DMS153 (cell line): Measurements from ENCODE around the gene CEACAM8.
"Not testable (repeated sequence)": the region's sequence is repeated elsewhere in the genome, so short reads cannot be mapped to it uniquely, and the experiment has no call there.

ENCODE experiments used
- DNase-seq: peaks from one replicate; lab custom pipeline; 2025; lab: John Stamatoyannopoulos, UW

CEACAM8 gene

DNA sequence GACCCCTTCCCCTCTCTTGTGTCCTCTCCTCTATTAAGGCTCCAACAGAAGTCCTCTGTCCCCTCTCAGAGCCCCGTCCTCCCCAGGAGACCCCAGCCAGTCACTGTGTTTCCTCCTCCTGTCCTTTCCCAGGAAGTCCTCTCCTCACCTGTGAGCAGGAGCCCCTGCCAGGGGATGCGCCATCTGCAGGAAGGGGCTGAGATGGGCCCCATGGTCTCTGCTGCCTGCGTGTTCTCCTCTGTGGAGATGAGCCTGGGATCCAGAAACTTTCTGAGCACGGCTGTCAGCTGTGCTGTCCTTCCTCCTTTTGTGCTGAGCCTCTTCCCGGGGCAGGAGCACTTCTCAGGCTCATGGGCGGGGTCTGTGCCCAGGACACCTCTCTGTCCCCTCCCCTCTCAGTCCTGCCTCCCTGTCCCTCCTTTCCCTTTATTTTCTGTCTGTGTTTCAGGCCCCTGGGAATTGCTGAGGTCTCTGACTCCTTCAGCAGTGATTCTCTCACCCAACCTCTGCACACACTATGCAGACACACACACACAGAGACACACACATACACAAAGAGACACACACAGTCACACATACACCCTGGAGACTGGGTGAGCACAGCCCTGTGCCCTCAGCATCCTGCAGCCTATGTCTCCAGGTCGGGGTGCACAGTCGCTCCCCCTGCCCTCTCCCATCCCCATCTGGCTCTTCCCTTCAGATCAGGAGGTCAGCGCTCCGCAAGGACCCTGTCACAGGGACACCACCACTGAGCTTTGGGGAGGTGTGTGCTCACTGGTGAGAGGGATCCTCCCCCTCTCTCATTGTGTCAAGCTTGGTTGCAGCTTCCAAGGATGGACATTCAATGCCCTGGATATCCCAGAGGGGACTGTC is at the start of gene CEACAM8:
TSS of gene CEACAM8 (minus strand) at position 308 of the 873 bp plus-strand sequence. CDS start at position 212, 96 bp downstream.
- DNase-seq, result no peak

DNA sequence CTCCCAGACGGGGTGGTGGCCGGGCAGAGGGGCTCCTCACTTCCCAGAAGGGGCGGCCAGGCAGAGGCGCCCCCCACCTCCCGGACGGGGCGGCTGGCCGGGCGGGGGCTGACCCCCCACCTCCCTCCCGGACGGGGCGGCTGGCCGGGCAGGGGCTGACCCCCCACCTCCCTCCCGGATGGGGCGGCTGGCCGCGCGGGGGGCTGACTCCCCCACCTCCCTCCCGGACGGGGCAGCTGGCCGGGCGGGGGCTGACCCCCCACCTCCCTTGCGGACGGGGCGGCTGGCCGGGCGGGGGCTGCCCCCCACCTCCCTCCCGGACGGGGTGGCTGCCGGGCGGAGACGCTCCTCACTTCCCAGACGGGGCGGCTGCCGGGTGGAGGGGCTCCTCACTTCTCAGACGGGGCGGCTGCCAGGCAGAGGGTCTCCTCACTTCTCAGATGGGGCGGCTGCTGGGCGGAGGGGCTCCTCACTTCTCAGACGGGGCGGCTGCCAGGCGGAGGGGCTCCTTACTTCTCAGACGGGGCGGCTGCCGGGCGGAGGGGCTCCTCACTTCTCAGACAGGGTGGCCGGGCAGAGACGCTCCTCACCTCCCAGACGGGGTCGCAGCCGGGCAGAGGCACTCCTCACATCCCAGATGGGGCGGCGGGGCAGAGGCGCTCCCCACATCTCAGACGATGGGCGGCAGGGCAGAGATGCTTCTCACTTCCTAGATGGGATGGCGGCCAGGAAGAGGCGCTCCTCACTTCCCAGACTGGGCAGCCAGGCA is 44.8 kb upstream of the CEACAM8 start:
- DNase-seq, result not testable (repeated sequence)

DNA sequence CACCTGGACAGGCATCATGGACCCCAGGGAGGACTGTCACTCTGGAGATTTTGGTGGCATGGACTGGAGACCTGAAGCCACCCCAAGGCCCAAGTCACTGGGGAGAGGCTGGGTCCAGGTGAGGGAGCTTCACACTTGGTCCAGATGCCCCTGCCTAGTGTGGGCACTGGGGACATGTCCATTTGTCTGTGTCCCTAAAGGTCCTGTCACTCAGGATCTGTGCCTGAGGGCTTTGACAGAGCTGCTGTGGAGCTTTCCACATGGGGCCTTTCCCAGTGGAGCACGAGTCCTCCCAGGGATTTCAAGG is 40.5 kb upstream of the CEACAM8 start:
- DNase-seq, result no peak

DNA sequence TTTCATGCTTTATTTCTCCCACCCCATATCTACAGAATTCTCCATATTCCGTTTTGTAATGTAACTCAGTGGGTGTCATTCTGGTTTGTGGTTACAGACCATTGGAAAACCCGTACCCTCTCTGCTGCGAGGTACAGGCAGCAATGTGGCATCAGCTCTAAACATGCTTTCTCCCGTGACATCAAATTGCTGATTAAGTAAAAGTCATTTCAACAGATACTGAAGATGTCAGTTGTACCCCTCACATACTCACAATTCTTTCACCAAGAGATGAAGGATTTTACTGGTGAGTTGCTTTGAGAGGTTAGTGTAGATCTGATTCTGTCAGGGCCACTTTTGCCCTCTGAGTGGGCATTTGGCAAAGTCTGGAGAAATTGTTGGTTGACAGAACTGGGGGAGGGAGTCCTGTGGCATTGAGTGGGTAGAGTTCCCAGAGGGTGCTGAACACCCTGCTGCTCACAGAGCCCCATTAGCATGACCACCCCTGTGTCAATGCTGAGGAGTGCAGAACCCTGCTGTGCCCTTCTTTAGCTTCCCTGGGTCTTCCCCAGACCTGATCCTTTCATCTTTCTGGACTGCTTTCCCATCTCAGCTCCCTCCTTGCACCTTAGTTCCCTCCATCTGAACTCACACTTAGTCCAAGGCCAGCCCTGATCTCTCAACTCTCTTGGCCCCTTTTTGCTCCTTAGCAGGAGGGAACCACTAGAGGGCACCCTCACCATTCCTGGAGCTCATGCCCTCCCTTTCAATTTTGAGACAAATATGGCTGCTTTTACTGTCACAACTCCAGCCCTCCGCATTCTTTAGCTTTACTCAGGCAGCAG is 39.9 kb upstream of the CEACAM8 start:
- peak; percentile 8 for DNase-seq

DNA sequence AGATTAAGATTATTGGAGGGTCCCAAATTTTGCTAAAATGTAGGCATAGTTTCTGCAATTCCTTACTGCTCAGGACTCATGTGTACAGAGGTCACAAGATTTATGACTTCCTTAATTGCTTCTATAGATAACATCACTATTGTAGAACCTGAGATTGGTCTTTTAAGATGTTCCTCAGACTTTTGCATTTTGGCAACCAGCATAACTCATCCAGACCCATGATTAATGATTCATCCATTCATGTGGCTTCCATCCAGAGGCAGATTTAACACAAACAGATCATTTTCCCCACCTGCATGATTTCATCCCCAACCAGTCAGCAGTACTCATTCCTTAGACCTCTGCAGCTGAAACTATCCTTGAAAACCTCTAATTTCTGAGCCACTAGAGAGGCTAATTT is 34.5 kb upstream of the CEACAM8 start:
- no peak for DNase-seq

DNA sequence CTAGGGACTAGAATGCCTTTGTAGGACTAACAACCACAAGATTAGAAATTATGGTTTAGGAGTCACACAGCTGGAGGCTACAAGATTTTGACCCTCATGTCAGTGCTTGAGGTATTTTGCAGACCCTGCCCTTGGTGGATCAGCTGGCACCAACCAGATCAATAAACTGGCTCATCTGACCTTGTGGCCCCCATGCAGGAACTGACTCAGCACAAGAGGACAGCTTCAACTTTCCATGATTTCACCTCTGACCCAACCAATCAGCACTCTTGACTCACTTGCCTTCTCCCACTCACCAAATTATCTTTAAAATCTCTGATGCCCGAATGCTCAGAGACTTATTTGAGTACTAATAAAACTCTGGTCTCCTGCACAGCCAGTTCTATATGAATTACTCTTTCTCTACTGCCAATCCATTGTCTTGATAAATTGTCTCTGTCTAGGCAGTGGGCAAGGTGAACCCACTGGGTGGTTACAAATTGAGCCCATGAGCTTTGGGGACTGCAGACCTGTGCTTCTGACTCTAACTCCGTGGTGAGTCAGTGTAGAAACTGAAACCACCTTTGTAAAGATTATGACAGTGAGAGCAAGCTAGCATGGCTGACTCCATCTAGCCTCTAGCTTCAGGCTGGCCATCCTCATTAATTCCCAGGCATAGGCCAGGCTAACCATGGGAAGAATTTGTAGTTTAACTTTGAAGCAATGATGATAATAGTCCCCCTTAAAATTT is 33.9 kb upstream of the CEACAM8 start:
- DNase-seq, result no peak

DNA sequence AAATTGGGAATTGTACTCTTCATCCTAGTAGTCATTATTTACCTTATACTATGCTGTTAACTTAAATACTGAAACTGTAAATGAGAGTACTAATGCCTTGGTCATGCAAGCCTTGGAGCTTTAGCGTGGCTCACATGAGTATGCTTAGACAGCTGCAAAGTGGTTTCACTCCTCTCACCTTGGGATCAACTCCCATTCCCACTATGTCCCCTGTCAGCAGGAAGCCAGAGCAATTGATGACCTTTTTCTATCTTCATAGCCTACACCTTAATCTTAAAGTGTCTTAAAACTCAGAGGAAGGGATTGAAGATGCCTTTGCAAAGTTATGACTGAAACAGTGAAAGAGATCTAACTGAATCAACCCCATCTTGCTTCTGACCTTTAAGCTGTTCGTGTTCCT is 33.2 kb upstream of the CEACAM8 start:
- no peak for DNase-seq

DNA sequence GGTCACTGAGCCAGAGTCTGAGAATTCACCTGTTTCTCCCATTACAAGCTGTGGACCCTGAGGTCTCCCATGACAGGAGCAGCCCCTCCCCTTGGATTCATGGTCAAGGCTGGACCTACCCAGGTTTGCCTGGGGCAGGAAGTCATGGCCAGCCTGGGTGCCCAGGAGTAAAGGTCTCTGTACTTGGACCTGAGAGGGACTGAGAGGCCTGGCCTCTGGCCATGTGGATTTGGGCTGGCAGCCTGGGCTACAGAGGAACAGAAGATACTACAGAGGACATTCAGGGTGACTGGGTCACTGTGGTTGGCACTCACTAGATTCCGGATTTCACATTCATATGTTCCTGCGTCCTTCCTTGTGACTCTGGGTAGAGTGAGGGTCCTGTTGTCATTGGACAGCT is 31.5 kb upstream of the CEACAM8 start:
- no peak for DNase-seq

DNA sequence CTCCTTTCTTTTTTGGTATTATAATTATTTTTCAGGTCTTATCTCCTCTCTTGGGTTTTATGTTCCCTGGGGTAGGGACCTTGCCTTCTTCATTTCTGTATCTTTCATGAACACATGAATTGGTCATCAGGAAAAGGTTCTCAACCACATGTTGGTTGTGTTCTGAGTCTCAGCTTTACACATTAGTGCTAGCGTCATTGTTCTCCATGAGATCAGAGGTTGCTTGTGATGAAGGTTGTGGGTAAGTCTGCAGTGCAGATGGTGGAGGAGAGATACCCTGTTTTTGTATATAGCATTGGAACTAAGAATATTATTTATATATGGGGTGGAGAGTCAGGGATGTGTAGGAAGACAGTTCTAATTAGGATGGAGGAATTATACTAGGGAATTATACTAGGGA is 24.5 kb upstream of the CEACAM8 start:
- no peak for DNase-seq

DNA sequence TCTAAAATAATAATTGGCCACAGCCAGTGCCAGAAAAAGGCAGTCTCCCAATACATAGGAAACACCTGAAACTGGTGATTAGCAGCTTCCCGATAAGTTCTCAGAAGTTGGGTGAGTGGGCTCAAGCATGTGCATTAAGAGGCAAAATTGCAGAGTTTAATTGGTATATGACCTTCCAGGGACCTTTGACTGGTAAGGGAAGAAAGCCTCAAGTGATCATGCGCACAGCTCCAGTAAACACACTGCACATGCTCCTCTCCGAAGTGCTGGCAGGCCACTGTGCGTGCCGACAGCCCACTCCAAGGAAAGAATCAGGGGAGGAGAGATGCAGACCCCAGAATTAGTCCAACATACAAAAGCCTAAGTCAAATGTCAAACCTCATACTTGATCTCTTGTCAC is 18.9 kb upstream of the CEACAM8 start:
- DNase-seq, result no peak

DNA sequence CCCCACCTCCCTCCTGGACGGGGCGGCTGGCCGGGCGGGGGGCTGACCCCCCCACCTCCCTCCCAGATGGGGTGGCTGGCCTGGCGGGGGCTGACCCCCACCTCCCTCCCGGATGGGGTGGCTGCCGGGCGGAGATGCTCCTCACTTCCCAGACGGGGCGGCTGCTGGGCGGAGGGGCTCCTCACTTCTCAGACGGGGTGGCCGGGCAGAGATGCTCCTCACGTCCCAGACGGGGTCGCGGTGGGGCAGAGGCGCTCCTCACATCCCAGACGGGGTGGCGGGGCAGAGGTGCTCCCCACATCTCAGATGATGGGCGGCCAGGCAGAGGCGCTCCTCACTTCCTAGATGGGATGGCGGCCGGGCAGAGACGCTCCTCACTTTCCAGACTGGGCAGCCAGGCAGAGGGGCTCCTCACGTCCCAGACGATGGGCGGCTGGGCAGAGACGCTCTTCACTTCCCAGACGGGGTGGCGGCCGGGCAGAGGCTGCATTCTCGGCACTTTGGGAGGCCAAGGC is 15.7 kb upstream of the CEACAM8 start:
- DNase-seq, result not testable (repeated sequence)

DNA sequence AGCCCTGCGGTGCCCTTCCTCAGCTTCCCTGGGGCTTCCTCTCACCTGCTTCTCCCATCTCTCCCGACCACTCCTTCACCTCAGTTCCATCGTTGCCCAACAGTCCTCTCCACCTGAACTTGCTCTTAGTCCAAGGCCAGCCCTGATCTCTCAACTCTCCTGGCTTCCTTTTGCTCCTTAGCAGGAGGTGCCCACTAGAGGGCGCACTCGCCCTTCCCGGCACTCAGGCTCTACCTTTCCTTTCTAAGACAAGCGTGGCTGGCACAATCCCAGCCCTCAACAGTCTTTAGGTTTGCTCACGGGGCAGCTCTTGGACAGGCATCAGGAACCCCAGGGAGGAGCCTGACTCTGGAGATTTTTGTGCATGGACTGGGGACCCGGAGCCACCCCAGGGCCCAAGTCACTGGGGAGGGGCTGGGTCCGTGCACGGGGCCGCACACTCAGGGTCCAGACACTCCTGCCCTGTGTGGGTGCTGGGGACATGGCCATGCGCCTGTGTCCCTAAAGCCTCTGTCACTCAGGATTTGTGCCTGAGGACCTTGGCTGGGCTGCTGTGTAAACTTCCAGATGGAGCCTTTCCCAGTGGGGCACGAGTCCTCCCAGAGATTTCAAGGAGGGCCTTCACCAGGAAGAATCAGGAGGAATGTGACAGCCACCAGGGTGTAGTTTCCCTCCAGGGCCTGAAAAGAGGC is 12.1 kb upstream of the CEACAM8 start:
- DNase-seq, result peak; percentile 43

DNA sequence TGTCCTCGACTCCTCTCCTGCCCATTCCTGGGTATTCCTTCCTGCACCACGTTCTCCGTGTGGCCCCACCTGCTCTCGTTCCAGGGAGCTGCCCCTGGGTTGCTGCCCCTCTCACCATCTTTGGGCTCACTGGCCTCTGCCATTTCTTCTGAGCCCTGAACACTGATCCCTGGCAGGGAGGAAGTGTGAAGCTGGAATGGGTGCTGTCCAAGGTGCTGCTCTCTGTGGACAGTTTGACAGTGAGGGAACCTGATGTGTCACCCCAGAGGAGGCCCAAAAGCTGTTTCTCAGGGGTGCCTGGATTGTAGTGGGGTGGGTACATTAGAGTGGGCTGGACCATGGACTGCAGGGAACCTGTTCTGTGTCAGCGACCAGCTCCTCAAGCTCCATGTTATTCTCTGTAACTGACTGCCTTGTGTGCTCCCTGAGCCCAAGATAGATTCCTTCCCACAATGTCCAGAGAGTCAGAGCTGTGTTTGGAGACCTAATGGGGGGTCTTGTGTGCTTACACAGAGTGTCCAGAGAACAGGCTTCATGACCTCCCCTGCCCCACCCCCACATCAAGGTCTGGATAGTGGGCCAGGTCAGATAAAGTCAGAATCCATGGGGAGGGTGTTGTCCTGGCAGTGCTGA is 7.2 kb upstream of the CEACAM8 start:
- no peak for DNase-seq

DNA sequence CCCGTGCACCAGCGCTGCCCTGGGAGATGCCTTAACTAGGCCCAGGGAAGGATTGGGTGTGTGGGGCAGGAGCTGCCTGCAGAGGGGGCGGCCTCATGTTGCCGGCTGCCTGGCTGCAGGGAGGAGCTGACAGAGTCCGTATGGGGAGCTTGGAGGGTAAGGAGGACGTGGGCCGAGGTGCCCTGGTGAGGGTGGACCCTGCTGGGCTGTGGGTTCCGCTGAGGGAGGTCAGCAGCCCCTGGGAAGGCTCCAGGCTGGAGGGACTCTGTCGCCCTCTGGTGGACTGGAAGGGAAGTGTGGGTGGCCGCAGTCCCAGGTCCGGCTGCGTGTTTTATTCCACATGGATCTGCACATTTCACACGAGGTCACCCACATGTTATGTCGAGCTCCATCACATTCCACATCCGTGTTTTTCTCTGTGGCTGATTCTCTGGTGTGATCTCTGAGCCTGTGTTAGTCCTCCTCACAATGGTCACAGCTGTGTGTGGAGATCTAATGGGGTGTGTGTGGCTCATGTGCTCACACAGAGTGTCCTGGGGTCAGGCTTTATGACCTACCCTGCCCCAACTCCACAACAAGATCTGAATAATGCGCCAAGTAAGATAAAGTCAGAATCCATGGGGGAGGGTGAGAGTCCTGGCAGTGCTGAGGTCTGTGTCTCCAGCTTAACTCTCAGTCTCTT is 1.8 kb upstream of the CEACAM8 start:
- DNase-seq, result no peak

DNA sequence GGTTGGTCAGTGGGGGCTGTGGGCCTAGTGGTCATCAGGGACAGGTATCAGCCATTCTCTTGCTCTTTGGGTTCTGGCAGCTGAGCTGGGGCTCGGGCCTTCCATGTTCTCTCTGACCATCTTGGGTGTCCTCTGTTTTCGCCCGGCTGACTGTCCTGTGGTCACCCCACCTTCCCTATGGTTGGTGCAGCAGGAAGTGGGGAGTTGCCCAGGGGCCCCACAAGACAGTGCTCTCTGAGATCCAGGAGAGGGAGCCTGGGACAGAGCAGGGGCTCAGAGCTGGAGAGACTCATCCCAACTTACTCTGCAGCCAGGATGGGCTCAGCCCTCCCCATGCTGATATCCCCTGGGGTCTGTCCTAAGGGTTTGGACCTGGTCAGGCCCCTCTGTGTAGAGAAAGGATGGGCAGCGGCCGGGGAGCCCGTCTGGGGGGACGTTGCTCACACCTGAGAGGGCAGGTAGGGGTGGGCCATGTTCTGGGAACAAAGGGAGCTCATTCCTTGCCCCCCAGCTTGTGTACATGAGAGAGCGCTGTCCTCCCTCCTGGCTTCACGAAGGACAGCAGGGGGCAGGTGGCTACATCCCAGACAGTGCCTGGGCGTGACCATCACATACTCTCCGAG is 937 bp upstream of the CEACAM8 start:
- DNase-seq, result no peak

DNA sequence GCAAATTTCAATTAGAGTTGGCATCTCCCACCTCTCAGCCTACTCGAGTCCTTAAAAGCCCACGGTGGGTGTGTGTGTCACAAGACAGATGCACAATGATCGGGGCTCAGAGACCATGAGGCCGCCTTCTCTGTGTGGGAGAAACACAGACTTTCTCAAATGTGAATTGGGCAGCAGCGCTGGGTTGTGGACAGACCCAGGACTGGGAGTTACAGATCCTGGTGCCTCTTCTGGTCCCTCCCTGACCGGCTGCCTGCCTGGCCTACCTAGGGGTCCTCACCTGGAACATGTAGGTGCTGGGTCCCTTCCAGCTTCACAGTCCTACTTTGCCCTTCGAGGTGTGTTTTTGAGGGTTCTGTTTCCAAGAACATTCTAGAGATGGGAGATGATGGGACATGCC is 4.9 kb downstream of the CEACAM8 start:
- DNase-seq, result no peak

DNA sequence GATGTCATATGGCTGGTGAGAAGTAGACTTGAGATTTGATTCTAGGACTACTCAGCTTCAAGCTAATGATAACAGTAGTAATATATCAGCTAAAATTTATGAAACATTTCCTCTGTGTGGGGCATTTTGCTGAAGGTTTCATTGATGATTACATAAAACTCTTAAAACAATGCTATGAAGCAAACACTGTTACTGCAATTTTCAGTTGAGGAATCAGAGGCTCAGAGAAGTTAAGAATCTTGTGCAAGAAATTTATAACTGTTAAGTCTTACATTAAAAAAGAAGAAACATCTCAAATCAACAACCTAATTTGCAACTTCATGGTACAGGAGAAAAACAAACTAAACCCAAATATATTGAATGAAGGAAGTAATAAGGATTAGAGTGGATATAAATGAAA is 10.3 kb downstream of the CEACAM8 start:
- DNase-seq, result no peak

DNA sequence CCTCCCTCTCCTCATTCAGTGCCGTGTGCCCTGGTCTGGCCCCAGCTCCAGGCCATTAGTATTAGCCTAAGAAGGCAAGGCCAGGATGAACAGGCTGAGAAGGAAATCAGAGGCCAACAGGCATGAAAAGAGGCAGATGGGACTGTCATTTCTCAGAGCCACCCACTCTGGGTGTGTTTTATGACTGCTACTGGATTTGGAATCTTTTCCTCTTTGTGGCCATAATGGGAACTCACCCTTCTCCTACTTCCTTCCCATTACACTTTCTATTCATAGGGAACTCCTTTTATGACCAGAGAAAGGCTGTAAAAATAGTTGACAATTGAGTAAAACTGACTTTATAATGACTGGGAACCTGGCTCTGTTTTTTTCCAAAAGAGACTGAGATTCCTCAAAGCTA is 17.7 kb downstream of the CEACAM8 start:
- DNase-seq, result no peak

DNA sequence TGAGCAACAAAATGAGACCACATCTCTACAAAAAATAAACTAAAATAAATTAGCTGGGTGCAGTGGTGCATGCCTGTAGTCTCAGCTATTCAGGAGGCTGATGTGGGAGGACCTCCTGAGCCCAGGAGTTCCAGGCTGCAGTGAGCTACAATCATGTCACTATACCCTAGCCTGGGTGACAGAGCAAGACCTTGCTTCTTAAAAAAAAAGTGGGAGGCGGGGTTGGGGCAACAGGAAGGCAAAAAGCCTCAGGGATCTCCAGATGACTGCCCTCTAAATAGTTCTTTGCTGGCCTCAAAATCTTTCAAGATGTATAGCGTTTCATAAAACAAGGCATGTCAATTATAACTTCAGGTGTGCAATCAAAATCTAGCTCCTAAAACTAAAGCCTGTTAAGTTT is 18.5 kb downstream of the CEACAM8 start:
- DNase-seq, result no peak

DNA sequence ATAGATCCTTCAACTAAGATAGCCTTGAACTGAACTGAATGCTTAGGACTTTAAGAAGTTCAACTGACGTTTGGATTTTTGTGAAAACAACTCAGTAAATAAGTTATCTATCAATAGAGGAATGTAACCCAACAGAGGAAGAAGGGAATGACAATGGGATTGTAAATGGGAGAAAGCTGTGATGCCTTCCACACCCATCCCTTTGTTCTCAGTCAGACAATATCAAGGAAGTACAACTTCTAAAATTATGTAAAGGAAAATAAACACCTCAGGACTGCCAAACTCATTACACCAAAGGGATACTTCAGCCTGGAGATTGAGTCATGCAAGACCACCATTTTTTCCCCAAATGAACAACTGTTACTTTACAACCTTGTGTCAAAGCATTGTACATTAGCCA is 21.1 kb downstream of the CEACAM8 start:
- DNase-seq, result no peak
